WI38 (cell line): ENCODE data around the gene ZNF189.
A peak's percentile ranks its signal among the peaks of the same experiment; 100 is the strongest.

Source experiments
- H3K4me3 ChIP-seq: 2 replicates; pipeline ENCODE4 v1.5.1; 2011; ENCODE audit warnings: low read depth, mild to moderate bottlenecking, control low read depth, low read length
- TF ChIP-seq, protein P1 (sequence below): IDR thresholded peaks from 2 replicates; pipeline ENCODE4 v1.5.1; 2012; ENCODE audit warnings: low read depth, mild to moderate bottlenecking, control low read depth, low read length

The ZNF189 gene

DNA sequence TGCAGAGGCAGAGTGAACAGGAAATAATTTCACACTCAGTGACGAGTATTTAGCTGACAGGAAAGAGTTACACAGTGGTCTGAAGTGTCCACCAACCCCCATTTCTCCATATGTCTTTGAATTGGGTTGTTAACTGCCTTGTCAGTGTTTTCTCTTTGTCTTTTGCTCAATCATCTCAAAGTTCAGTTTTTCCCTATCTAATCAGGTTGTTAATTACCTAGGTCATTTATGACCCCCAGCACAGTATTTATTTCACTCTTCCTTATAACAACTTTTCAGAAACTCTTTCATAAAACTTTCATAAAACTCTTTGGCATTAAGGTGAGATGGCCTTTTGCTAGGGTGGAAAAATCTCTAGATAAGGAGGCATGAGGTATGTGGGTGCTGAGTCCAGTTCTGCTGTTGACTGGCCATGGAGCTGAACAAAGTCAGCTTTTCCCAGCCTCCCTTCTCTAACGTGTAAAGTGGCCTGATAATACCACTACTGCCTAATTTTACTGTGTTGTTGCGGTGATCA is 42.1 kb downstream of the ZNF189 start:
- no peak overlapping the region for H3K4me3 ChIP-seq
- TF ChIP-seq, protein P1, sequence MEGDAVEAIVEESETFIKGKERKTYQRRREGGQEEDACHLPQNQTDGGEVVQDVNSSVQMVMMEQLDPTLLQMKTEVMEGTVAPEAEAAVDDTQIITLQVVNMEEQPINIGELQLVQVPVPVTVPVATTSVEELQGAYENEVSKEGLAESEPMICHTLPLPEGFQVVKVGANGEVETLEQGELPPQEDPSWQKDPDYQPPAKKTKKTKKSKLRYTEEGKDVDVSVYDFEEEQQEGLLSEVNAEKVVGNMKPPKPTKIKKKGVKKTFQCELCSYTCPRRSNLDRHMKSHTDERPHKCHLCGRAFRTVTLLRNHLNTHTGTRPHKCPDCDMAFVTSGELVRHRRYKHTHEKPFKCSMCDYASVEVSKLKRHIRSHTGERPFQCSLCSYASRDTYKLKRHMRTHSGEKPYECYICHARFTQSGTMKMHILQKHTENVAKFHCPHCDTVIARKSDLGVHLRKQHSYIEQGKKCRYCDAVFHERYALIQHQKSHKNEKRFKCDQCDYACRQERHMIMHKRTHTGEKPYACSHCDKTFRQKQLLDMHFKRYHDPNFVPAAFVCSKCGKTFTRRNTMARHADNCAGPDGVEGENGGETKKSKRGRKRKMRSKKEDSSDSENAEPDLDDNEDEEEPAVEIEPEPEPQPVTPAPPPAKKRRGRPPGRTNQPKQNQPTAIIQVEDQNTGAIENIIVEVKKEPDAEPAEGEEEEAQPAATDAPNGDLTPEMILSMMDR: no peak

DNA sequence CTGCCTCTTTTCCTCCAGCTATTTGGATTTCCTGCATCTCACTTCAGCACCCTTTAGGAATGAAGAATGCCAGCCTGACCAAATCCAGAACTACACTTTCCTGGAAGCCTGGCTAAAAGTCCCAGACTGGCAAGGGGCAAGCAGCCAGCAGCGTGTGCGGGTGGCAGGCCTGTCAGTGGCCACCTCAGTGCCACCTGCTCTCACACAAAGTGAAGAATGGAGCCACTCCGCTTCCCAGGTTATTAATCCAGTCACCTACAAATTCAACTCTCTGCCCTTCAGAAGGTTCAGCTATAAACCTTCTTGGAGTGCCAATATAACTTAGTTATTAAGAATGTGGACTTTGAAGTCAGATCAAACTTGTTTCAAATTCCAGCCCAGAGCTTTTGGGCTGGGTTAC is 43.7 kb downstream of the ZNF189 start:
- TF ChIP-seq, protein P1: no peak
- H3K4me3 ChIP-seq: no peak overlapping the region

DNA sequence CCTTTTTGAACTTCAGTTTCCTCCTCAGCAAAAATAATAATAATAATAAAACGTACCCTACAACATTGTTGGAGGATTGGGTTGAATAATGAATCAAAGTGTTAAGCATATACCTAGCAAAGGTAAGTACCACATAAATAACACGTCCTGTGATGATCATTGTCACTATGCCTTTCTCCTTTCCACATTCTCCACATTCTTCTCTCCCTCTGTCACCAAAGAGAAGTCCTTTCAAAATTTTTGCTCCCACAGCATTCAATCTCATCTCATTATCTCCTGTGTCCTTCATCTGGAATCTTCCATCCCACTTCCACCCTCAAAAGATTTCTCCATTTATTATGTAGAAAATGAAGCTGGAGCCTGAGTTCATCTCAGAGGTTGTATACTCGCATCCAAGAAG is 44.1 kb downstream of the ZNF189 start:
- TF ChIP-seq, protein P1: no peak

DNA sequence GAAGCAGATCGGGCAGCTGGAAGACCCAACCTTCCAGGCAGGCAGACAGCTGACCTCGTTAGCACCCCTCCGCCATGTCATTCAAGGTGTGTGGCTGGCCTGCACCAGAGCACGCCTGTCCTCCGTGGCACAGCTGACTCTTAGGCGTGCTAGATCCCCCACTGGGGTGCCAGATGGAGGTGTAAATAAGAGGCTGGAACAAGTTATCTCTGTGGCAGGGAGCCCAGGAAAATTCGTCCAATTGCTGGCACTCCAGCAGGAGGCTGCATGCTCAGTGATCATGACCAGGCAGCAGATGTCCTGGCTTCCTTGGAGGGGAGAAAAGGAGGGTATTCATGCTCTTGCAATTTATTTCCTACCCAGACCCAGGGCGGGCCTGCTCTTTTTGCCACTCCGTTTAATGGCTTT is 44.7 kb downstream of the ZNF189 start:
- TF ChIP-seq, protein P1: no peak
- no peak overlapping the region for H3K4me3 ChIP-seq

More for the DNA sequence above, 44.1 kb downstream of the ZNF189 start:
- no peak overlapping the region for H3K4me3 ChIP-seq

DNA sequence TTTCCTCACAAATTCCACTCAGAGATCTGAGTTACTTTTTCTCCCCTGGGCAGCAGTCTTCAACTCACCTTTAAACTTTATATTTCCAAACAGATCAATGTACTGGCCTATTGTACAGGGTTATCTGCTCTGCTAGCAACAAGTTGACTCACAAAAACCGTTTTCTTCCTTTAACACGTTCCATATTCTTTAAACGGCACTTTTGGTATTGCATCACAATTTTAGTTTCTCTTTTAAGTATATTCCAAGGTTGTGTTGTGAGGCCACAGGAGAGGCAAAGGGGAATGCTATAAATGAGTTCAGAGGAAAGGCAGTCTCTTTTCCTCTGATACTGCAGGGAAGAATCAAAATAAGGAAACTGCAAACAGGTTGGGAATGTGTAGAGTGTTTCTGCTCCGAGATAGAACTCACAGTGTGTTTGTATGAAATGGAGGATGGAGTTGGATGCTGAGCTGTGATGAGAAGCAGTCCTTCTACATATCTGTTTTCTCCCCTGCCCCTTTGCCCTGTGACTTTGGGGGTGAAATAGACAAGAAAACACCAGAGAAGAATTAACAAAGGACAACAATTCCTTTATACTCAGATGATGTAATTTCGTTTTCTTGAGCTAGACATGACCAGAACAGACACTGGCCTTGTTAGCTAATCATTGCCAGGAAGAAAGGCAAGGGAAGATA is 46.8 kb downstream of the ZNF189 start:
- H3K4me3 ChIP-seq: peak overlapping the region; percentile 35
- TF ChIP-seq, protein P1: no peak

DNA sequence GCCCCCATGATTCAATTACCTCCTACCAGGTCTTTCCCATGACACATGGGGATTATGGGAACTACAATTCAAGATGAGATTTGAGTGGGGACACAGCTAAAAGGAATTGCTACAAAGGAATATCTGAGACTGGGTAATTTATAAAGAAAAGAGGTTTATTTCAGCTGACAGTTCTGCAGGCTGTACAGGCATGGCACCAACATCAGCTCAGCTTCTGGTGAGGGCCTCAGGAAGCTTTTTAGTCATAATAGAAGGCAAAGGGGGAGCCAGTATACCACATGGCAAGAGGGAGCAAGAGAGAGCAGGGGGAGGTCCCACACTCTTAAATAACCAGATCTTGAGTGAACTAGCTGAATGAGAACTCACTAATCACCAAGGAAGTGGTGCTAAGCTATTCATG is 48.1 kb downstream of the ZNF189 start:
- TF ChIP-seq, protein P1: no peak
- H3K4me3 ChIP-seq: no peak overlapping the region

DNA sequence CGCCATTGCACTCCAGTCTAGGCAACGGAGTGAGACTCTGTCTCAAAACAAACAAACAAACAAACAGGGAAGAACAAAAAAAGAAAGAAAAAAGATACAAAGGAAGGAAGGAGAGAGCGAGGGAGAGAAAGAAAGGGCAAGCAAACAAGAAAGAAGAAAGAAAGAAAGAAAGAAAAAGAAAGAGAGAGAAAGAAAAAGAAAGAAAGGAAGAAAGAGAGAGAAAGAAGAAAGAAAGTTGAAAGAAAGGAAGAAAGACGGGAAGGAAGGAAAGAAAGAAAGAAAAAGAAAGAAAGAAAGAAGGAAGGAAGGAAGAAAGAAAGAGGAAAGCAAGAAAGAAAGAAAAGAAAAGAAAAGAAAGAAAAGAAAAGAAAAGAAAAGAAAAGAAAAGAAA is 50.0 kb downstream of the ZNF189 start:
- no peak overlapping the region for H3K4me3 ChIP-seq
- TF ChIP-seq, protein P1: no peak
